ENCODE measurements around the gene MFSD6L. TPM values are rescaled to one million over a fixed set of nuclear protein-coding genes. Genes with fewer than 3 reads are reported as not detected.
"Not testable (repeated sequence)": the region's sequence is repeated elsewhere in the genome, so short reads cannot be mapped to it uniquely, and the experiment has no call there.

Gene MFSD6L
- total RNA-seq, 4 donors from 2014 or later, result 2.4 to 18.6 (median 11.8) TPM

GRCh38 chr17:8818654-8819330 lies 19.6 kb upstream of the MFSD6L start:
- Histone ChIP-seq H3K4me3 (replicated peaks in 1 of 3) (no peak overlapping the region), H3K27me3 (no peaks in the 10 kb centered on the region), H3K36me3 (no peaks in the 10 kb centered on the region), H3K9me3 (no peaks in the 10 kb centered on the region), H3K27ac (no peak overlapping the region), H3K4me1 (no peaks in the 10 kb centered on the region)
- WGBS, 2 donors, result 32 to 38% methylated on average over 3 of the region's 3 CpGs
- TF ChIP-seq, protein P1, sequence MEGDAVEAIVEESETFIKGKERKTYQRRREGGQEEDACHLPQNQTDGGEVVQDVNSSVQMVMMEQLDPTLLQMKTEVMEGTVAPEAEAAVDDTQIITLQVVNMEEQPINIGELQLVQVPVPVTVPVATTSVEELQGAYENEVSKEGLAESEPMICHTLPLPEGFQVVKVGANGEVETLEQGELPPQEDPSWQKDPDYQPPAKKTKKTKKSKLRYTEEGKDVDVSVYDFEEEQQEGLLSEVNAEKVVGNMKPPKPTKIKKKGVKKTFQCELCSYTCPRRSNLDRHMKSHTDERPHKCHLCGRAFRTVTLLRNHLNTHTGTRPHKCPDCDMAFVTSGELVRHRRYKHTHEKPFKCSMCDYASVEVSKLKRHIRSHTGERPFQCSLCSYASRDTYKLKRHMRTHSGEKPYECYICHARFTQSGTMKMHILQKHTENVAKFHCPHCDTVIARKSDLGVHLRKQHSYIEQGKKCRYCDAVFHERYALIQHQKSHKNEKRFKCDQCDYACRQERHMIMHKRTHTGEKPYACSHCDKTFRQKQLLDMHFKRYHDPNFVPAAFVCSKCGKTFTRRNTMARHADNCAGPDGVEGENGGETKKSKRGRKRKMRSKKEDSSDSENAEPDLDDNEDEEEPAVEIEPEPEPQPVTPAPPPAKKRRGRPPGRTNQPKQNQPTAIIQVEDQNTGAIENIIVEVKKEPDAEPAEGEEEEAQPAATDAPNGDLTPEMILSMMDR (IDR thresholded peaks at IDR 0.05), result no peak
- TF ChIP-seq POLR2A (IDR thresholded peaks at IDR 0.05), result no peak
- intact Hi-C loops (cut with DNase I), result no loop called here
- no peak for DNase-seq

DNA sequence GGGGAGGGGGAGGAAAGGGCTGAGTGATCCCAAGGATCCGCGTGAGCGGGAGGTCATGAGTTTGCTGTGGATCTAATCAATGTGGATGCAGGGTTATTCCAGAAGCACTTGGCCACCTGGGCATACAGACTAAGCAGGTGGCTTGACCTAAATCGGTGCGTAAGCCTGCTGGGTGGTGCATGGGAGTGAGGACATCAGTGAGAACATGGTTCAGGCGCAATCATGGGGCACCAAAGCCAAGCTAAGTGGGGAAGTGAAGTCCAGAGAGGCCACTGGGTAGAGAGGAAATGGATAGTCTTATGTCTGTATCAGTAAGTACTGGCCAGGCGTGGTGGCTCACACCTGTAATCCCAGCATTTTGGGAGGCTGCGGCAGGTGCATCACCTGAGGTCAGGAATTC lies 18.9 kb upstream of the MFSD6L start:
- Histone ChIP-seq H3K27ac (no peak overlapping the region), H3K27me3 (no peaks in the 10 kb centered on the region), H3K4me1 (no peaks in the 10 kb centered on the region), H3K4me3 (replicated peaks in 1 of 3) (no peak overlapping the region), H3K9me3 (no peaks in the 10 kb centered on the region), H3K36me3 (no peaks in the 10 kb centered on the region)
- WGBS, 2 donors, result 90 to 94% methylated on average over 8 of the region's 8 CpGs
- intact Hi-C loops (cut with DNase I), result no loop called here
- no peak for TF ChIP-seq POLR2A (IDR thresholded peaks at IDR 0.05)
- TF ChIP-seq, protein P1 (IDR thresholded peaks at IDR 0.05), result no peak
- no peak for DNase-seq

DNA sequence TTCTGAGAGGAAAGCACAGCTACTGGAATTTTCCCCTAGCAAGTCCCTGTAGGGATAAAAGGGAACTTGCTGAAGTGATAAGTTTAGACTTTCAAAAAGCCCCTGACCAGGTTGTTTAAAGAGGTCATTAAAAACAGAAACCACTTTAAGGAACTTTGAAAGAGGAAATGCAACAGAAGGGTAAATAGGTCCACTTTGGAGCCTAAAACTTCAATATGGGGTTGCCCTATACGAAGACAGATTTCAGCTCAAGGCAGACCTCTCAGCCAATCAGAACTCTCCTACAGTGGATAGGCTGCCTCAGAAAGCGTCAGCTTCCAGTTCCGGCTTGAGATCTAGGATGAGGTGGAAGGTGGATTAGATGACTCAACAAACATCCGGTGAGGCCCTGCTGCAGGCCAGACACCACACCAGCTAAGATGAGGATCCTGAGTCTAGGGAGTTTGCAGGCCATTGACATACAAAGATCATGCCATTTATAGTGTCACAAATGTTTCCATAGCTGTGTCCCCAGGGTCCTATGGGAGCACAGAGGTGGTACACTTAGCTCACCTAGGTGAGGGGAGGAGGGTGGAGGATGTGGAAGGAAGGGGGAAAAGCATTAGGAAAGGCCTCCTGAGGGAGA lies 7.9 kb upstream of the MFSD6L start:
- H3K36me3 ChIP-seq, result no peaks in the 10 kb centered on the region
- peaks cover 0 to 13% of the 10 kb centered on the region in 2 donors for H3K4me1 ChIP-seq
- WGBS, 2 donors, result 85 to 90% methylated on average over 4 of the region's 4 CpGs
- no peak overlapping the region for H3K27ac ChIP-seq
- DNase-seq, result no peak
- TF ChIP-seq, protein P1 (IDR thresholded peaks at IDR 0.05), result no peak
- no peak for TF ChIP-seq POLR2A (IDR thresholded peaks at IDR 0.05)
- no peaks in the 10 kb centered on the region for H3K9me3 ChIP-seq
- intact Hi-C loops (cut with DNase I), result no loop called here
- no peaks in the 10 kb centered on the region for H3K27me3 ChIP-seq
- H3K4me3 ChIP-seq (replicated peaks in 1 of 3), result no peak overlapping the region

DNA sequence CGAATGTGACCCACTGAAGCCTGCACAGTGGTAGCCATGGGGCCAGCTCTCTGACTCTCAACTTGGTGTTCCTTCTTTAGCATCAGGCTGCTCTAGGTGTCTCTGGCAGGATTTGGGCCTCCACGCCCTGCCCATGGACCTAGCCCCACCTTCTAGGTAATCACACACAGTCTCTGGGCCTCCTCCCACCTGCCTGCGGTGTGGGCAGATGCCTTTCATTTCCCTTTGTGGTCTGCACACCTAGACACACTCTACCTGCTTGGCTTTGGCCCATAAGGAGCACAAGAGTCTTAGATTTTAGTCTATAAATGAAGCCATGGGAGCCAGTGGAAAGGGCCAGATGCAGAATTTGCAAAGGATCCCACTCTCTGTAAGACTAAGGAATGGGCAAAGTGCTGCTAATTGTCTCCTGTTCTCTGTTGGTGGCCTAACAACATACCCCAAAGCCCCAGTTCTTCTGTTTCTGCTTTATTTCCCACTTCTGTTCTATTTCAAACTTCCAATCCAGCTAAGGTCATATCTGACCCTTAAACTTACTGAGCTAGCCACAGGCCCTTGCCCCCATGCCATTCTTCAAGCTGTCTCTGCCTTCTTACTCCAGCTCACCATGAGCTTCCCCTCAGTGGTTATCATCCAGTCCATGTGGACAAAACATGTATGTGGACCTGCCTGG lies 7.2 kb upstream of the MFSD6L start:
- intact Hi-C loops (cut with DNase I), result no loop called here

GRCh38 chr17:8805396-8805795 lies 6.2 kb upstream of the MFSD6L start:
- H3K9me3 ChIP-seq; intact Hi-C loops (cut with DNase I); H3K27ac ChIP-seq; H3K4me3 ChIP-seq (replicated peaks in 1 of 3); H3K27me3 ChIP-seq; H3K36me3 ChIP-seq; DNase-seq: not testable (repeated sequence)
- H3K4me1 ChIP-seq, result peaks cover 0 to 13% of the 10 kb centered on the region in 2 donors
- WGBS, 2 donors, result 95 to 97% methylated on average over 9 to 10 of the region's 10 CpGs

More for the DNA sequence above, 7.2 kb upstream of the MFSD6L start:
- TF ChIP-seq POLR2A (IDR thresholded peaks at IDR 0.05), result no peak
- TF ChIP-seq, protein P1 (IDR thresholded peaks at IDR 0.05), result no peak
- Histone ChIP-seq H3K9me3 (no peaks in the 10 kb centered on the region), H3K4me1 (peaks cover 0 to 13% of the 10 kb centered on the region in 2 donors), H3K27me3 (no peaks in the 10 kb centered on the region), H3K4me3 (replicated peaks in 1 of 3) (no peak overlapping the region), H3K36me3 (no peaks in the 10 kb centered on the region), H3K27ac (no peak overlapping the region)
- no peak for DNase-seq
- 90% methylated on average over 3 of the region's 3 CpGs for WGBS, 2 donors
